DMS114 treated with DMSO at 0.1 percent for 48 hours (cell line): ENCODE results near the gene SGO1.
"Not testable (repeated sequence)": the region's sequence is repeated elsewhere in the genome, so short reads cannot be mapped to it uniquely, and the experiment has no call there.

Experiments used
- DNase-seq: peaks from one replicate; lab custom pipeline; 2025; ENCODE audit not compliant: unreplicated experiment; lab: John Stamatoyannopoulos, UW

Gene SGO1

DNA sequence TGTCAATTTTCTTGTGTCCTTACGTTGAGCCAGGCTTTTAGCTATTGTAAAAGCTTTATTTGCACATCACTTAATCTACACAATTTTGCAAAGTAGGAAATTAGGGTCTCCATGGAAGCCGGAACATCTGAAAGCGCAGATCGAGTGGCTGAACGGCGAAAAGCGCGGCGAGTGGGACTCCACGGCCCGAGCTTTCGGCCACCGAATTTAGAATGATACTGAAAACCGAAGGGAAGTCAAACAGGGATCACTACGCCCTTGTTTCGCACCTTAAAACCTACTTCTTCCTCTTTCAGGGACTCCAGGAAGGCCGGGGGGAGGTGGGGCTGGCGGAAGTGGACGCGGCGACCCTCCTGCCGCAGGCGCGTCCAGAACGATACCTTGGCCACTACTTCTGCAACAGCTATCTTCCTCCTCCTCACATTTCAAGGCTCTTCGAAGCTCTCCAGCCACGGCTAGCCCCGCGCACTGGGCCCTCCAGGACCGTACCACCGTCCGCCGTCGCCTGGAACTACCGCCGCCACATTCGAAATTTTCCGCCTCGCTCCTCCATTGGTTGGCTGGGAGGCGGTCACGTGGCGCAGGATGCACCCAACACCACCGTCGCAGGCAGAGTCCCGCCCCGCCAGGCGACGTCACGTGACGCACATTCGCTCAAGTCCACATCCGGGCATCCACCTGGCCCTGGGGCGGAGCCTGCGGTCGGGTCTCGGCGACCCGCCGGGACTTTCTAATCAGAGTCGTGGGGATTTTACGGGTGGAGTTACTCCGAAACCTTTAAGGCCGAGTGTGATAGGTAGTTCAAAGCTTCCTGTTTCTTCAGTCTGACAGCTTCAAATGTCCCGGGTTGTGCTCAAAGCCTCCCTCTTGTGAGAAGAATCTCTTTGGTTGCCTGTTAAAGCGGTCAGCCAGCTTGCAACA lies at the start of gene SGO1:
SGO1 (minus strand) TSS at position 528 of the 921 bp plus-strand sequence. CDS start 2,179 bp downstream, outside the sequence.
- DNase-seq = peak; percentile 91

DNA sequence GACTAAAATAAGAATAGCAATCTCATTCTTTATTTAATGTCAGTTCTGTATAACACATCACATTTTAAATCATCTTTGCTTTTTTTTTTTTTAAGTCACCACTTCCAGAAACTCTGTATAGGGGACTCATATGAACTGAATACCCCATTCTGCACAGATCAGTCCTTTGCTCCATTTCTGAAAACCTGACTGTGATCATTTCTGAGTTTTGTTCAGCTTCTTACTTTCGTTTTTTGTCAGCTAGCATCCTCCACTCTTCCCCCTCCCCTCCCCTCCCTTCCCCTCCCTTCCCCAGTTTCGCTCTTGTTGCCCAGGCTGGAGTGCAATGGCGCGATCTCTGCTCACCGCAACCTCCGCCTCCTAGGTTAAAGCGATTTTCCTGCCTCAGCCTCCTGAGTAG lies 49.8 kb upstream of the SGO1 start:
- DNase-seq = no peak

- no peak for DNase-seq
These were observed 47.1 kb upstream of the SGO1 start for GRCh38 chr3:20232906-20233780.

DNA sequence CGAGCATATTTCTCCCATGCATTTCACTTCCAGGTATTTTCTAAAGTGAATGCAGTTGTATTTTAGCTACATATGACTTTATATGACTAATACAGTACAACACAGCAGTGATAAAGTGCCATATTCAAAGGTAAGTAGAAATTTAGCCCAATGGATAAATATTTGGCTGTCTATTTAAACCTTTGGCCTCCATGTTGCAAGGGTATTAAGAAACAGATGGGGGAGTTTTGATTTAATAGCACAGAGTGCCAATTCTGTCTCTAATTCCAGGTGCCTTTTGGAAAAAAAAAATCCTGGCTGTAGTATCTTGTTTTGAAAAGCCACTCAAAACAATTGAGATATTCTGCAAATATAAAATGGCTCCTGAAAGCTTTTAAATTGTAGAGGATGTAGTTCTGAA lies 44.9 kb upstream of the SGO1 start:
- no peak for DNase-seq

- DNase-seq = peak; percentile 39
These were observed 39.8 kb upstream of the SGO1 start for GRCh38 chr3:20225769-20226168.

GRCh38 chr3:20222274-20222673 lies 36.3 kb upstream of the SGO1 start:
- no peak for DNase-seq

DNA sequence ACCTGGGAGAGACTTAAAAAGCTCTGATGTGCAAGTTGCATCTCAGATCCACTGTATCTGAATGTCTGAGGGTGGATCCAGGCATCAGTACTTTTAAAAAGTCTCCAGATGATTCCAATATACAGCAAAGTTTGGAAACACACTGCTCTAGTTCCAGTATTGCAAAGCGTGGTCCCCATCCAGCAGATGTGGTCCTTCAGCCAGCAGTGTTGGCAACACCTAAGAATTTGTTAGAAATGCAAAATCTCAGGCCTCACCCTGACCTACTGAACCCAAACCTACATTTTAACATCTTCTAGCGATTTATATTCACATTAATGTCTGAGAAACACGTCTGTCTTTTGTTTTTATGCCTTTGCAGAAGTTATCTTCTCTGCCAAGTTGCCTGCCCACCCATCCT lies 32.2 kb upstream of the SGO1 start:
- no peak for DNase-seq

GRCh38 chr3:20215636-20216035 lies 29.6 kb upstream of the SGO1 start:
- no peak for DNase-seq

GRCh38 chr3:20213491-20213890 lies 27.5 kb upstream of the SGO1 start:
- not testable (repeated sequence) for DNase-seq

DNA sequence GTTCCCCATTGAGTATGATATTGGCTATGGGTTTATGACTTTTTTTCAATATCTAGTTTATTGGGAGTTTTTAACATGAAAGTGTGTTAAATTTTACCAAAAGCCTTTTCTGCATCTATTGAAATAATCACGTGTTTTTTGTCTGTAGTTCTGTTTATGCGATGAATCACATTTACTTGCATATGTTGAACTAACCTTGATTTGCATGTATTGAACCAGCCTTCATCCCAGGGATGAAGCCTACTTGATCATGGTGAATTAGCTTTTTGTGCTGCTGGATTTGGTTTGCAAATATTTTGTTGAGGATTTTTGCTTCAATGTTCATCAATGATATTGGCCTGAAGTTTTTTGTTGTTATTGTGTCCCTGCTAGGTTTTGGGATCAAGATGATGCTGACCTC lies 21.9 kb upstream of the SGO1 start:
- DNase-seq = not testable (repeated sequence)

- DNase-seq = not testable (repeated sequence)
These were observed 19.9 kb upstream of the SGO1 start for GRCh38 chr3:20205898-20206297.

GRCh38 chr3:20201143-20201542 lies 15.1 kb upstream of the SGO1 start:
- no peak for DNase-seq

GRCh38 chr3:20197775-20198174 lies 11.8 kb upstream of the SGO1 start:
- DNase-seq = no peak

GRCh38 chr3:20194793-20195460 lies 8.9 kb upstream of the SGO1 start:
- DNase-seq = no peak

DNA sequence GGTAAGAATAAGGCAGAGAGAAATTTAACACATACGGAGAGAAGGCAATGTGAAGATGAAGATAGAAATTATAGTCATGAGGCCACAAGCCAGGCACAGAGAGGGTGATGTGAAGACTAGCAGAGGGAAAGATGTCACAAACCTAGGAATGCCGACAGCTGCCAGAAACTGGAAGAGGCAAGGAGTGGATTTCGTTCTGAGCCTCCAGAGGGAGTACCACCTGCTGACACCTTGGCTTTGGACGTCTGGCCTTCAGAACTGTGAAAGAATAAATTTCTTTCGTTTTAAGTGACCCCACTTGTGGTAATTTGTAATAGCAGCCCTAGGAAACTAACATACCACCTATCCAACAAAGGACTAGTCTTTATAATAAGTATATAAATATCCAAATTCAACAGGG lies 5.0 kb upstream of the SGO1 start:
- no peak for DNase-seq

GRCh38 chr3:20186600-20187004 lies 596 bp upstream of the SGO1 start:
- no peak for DNase-seq

DNA sequence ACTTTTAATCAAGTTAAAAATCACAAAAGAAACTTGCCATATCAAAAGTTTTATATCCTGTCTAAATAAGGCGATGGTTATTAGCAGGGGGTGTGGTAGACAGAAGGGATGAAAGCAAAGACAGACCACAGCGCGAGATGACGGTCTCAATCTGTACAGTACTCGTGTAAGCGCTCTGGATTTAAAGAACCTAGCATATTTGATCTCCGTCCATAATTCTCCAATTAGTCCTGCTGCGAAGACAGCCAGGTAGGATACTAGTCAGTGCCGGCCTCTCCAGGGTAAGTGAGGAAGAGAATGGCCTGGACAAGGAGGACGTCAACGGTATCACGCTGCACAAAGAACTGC lies 701 bp downstream of the SGO1 start:
- no peak for DNase-seq

- DNase-seq = no peak
These were observed 3.8 kb downstream of the SGO1 start for GRCh38 chr3:20182206-20182605.

- no peak for DNase-seq
These were observed 4.7 kb downstream of the SGO1 start for GRCh38 chr3:20181276-20181675.

- DNase-seq = no peak
These were observed 12.1 kb downstream of the SGO1 start for GRCh38 chr3:20173844-20174410.

DNA sequence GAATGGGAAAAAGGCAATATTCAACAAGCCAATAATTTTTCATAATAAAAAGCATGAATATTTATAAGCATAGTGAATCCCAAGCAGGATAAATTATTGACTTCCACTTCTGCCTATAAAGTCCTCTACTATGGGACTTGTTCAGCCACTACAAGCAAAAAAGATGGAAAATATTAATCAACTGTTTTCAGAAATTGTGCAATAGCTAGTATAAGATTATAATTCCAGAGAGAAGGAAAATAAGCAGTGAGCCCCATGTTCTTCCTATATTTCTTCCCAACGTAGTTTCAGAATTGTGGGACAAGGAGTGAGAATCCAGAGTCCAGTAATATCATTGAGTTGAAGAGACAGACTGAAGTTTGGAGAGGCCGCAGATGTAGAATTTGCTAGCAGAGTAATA lies 24.3 kb downstream of the SGO1 start:
- no peak for DNase-seq
